GM19238 (cell line): ENCODE results near the gene FOXO3.
"Not testable (repeated sequence)": the region's sequence is repeated elsewhere in the genome, so short reads cannot be mapped to it uniquely, and the experiment has no call there.

ENCODE experiments used
- DNase-seq: peaks from one replicate; pipeline ENCODE4 v3.0.0; 2011; ENCODE audit warnings: low spot score; ENCODE audit not compliant: insufficient read length

The FOXO3 gene

GRCh38 chr6:108555399-108556052 is 5.2 kb upstream of the FOXO3 start:
- no peak for DNase-seq

- DNase-seq: no peak
Measured at GRCh38 chr6:108556250-108556649, 4.5 kb upstream of the FOXO3 start.

GRCh38 chr6:108556866-108557493 is 3.7 kb upstream of the FOXO3 start:
- no peak for DNase-seq

- no peak for DNase-seq
Measured at GRCh38 chr6:108557494-108558371, 3.0 kb upstream of the FOXO3 start.

- DNase-seq: peak; percentile 73
Measured at GRCh38 chr6:108558372-108559096, 2.2 kb upstream of the FOXO3 start.

- peak; percentile 65 for DNase-seq
Measured at GRCh38 chr6:108559097-108559883, 1.4 kb upstream of the FOXO3 start.

GRCh38 chr6:108559884-108560462 is 744 bp upstream of the FOXO3 start:
- no peak for DNase-seq

- not testable (repeated sequence) for DNase-seq
Measured at GRCh38 chr6:108561309-108561647, 561 bp downstream of the FOXO3 start.

- no peak for DNase-seq
Measured at GRCh38 chr6:108561742-108562502, 1.2 kb downstream of the FOXO3 start.

GRCh38 chr6:108562503-108562993 is 1.8 kb downstream of the FOXO3 start:
- DNase-seq: no peak

GRCh38 chr6:108563292-108563691 is 2.6 kb downstream of the FOXO3 start:
- DNase-seq: no peak

- DNase-seq: no peak
Measured at GRCh38 chr6:108564178-108564577, 3.5 kb downstream of the FOXO3 start.

GRCh38 chr6:108565091-108565766 is 4.5 kb downstream of the FOXO3 start:
- DNase-seq: no peak

- DNase-seq: no peak
Measured at GRCh38 chr6:108565893-108566292, 5.2 kb downstream of the FOXO3 start.

GRCh38 chr6:108566406-108566805 is 5.7 kb downstream of the FOXO3 start:
- DNase-seq: no peak

GRCh38 chr6:108568101-108568500 is 7.4 kb downstream of the FOXO3 start:
- DNase-seq: no peak

- DNase-seq: no peak
Measured at GRCh38 chr6:108568551-108569305, 8.0 kb downstream of the FOXO3 start.

GRCh38 chr6:108570517-108570916 is 9.8 kb downstream of the FOXO3 start:
- DNase-seq: no peak
